HFF-Myc (cell line): ENCODE data around the gene CHCHD5.
"Not testable (repeated sequence)": the region's sequence is repeated elsewhere in the genome, so short reads cannot be mapped to it uniquely, and the experiment has no call there.

Experiments used
- DNase-seq: peaks from one replicate; pipeline ENCODE4 v3.0.0-alpha.2; 2011; ENCODE audit warnings: low read depth; ENCODE audit errors: extremely low read depth
- H3K4me3 ChIP-seq: replicated peaks from 2 replicates; pipeline ENCODE4 v1.5.1; 2011; ENCODE audit warnings: low read depth, mild to moderate bottlenecking, control low read depth, low read length
- TF ChIP-seq, protein P1 (sequence below): IDR thresholded peaks from 2 replicates; pipeline ENCODE4 v1.5.1; 2012; ENCODE audit warnings: mild to moderate bottlenecking, low read depth, low read length, control low read depth; ENCODE audit errors: missing control alignments

The CHCHD5 gene

DNA sequence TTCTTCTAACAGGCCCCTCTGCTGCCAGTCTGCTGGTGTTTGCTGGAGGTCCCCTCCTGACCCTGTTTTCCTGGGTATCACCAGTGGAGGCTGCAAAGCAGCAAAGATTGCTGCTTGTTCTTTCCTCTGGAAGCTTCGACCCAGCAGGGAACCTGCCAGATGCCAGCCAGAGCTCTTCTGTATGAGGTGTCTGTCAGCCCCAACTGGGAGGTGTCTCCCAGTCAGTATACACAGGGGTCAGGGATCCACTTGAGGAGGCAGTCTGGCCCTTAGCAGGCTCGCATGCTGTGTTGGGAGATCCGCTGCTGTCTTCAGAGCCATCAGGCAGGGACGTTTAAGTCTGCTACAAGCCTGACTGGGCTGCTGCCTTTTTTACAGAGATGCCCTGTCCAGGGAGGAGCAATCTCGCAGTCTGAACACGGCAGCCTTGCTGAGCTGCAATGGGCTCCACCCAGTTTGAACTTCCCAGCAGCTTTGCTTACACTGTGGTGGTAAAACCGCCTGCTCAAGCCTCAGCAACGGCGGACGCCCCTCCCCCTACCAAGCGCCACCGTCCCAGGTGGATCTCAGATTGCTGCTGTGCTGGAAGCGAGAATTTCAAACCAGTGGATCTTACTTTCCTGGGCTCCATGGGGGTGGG lies 29.9 kb downstream of the CHCHD5 start:
- no peak for DNase-seq
- H3K4me3 ChIP-seq, result no peak overlapping the region
- TF ChIP-seq, protein P1, sequence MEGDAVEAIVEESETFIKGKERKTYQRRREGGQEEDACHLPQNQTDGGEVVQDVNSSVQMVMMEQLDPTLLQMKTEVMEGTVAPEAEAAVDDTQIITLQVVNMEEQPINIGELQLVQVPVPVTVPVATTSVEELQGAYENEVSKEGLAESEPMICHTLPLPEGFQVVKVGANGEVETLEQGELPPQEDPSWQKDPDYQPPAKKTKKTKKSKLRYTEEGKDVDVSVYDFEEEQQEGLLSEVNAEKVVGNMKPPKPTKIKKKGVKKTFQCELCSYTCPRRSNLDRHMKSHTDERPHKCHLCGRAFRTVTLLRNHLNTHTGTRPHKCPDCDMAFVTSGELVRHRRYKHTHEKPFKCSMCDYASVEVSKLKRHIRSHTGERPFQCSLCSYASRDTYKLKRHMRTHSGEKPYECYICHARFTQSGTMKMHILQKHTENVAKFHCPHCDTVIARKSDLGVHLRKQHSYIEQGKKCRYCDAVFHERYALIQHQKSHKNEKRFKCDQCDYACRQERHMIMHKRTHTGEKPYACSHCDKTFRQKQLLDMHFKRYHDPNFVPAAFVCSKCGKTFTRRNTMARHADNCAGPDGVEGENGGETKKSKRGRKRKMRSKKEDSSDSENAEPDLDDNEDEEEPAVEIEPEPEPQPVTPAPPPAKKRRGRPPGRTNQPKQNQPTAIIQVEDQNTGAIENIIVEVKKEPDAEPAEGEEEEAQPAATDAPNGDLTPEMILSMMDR, result no peak

DNA sequence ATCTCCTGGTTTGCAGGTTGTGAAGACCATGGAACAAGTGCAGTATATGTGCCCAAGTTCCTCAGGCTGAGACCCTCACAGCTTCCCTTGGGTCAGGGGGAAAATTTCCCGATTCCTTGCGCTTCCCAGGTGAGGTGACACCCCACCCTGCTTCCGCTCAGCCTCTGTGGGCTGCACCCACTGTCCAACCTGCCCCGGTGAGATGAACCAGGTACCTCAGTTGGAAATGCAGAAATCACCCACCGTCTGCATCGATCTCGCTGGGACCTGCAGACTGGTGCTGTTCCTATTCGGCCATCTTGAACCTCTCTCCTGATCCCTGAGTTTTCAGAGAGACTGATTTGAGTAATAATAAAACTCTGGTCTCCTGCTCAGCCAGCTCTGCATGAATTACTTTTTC lies 30.6 kb downstream of the CHCHD5 start:
- H3K4me3 ChIP-seq, result no peak overlapping the region
- no peak for DNase-seq
- TF ChIP-seq, protein P1, result no peak

DNA sequence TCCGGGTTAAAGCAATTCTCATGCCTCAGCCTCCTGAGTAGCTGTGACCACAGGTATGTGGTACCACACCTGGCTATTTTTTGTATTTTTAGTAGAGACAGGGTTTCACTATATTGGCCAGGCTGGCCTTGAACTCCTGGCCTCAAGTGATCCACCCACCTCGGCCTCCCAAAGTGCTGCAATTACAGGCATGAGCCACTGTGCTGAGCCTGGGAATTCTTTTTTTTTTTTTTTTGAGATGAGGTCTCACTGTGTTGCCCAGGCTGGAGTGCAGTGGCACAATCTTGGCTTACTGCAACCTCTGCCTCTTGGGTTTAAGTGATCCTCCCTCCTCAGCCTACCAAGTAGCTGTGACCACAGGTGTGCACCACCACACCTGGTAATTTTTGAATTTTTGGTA lies 31.4 kb downstream of the CHCHD5 start:
- DNase-seq, H3K4me3 ChIP-seq: not testable (repeated sequence)

DNA sequence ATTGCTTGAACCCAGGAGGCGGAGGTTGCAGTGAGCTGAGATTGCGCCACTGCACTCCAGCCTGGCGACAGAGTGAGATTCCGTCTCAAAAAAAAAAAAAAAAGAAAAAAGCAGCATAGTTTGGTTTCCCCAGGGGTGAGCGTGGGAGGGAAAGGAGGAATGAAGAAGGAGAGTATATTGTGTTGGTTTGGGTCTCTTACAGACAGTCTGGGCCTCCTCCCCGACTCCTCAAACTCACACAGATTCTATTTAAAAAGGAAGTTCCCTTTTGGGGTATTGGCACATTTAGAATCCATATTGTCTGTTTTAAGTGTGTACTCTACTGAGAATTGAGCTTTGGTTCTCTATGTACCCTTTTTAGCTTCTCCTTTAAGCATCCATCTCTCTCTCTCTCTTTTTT lies 34.0 kb downstream of the CHCHD5 start:
- DNase-seq, result no peak
- H3K4me3 ChIP-seq, result no peak overlapping the region
- TF ChIP-seq, protein P1, result no peak

DNA sequence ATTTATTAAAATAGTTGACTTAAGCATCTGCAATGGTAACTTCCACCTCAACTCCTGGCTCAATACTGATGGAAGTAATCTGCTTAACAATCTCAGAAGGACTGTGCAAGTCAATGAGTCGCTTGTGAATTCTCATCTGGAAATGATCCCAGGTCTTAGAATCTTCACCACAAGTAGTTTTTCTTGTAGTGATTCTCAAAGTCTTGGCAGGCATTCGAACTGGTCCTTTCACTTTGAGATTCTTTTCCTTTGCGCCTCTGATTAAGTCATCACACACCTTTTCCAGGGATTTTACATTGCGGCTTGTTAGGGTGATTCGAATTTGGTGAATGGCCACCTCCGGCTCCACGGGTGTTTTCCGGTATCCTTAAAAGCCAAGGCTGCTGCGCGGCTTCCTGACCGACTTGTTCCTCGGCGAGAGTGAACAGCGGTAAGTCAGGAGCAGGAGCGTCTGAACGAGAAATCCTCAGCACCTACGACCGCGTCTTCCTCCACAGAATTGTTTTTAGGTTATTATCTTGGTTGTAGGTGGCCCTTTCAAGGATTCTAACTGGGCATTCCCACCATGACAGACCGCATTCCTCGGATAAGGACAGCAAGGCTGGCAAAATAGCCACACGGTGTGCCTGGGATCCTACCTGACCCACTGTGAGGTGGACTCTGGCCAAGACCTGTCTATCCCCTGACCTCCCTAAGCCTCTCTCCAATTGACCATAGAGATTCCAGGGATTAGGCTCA lies 37.5 kb downstream of the CHCHD5 start:
- no peak overlapping the region for H3K4me3 ChIP-seq
- no peak for DNase-seq
- TF ChIP-seq, protein P1, result no peak

DNA sequence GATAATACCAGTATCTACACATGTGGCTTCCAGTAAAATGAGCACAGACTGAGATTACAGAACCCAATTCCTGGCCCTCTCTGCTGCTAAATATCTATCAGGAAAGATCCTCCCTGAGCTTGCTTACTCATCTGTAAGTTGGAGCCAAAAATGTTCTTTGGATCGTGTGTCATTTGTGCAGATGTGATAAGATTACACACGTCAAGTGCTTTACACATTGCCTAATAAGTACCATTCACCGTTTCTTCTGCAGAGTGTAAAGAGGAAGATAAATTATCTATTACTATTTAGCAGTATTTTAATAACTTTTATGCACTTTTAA lies 38.1 kb downstream of the CHCHD5 start:
- TF ChIP-seq, protein P1, result no peak

DNA sequence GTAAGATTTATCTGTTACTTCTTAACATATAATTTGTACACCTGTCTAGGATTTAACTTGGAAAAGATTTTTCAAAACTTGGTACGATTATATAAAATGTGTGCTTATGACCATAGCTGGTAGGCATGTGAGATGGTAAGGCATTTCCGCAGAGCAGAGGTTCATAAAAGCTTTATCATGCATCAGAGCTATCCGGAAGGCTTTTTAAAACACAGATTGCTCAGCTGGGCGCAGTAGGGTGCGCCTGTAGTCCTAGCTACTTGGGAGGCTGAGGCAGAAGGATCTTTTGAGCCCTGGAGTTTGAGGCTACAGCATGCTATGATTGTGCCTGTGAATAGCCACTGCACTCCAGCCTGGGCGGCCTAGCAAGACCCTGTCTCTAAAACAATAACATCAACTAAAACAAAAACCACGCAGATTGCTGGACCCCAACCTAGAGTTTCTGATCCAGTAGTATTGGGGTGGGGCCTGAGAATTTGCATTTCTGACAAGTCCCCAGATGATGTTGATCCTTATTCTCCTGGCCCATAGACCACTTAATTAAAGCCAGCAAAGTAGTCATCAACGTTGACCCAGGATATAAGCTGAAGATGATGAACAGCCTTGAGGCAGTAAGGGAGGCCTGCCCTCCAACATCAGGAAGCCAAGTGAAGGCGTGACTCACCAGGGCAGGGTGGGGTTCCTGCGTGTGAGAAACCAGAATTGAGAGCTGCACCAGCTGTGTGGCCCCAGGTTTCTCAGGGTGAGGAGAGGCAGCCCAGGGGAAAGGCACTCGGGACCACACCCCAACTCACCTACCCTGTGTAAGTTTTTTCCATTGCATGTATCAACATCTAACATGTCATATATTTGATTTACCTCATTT lies 39.7 kb downstream of the CHCHD5 start:
- DNase-seq, result peak; percentile 85
- TF ChIP-seq, protein P1, result no peak
- 0 out of 2 replicates have a peak overlapping the region, but pooled peaks have one; percentile 13 for H3K4me3 ChIP-seq

More for the DNA sequence above, 38.1 kb downstream of the CHCHD5 start:
- DNase-seq, result peak; percentile 84
- no peak overlapping the region for H3K4me3 ChIP-seq
